Thymus (tissue), 11 donors: ENCODE results near the gene DENND4B. TPM values are rescaled to one million over a fixed set of nuclear protein-coding genes. Genes with fewer than 3 reads are reported as not detected.

Source experiments
- DNase-seq, 9 donors: peaks; one replicate each; pipeline ENCODE4 v3.0.0-alpha.2; 2013; ENCODE audit warnings: low spot score in 9 of 9, low read depth in 6 of 9, missing footprints in 1 of 9
- H3K27ac ChIP-seq, 2 donors: one replicate each; pipeline ENCODE4 v1.5.1; 2013; ENCODE audit warnings: control low read depth in 1 of 2, low read depth in 1 of 2, low read length in 1 of 2, mild to moderate bottlenecking in 1 of 2, moderate library complexity in 1 of 2
- H3K27me3 ChIP-seq, 2 donors: one replicate each; pipeline ENCODE4 v1.5.1; 2013; ENCODE audit warnings: low read length in 1 of 2; ENCODE audit not compliant: control insufficient read depth in 2 of 2, insufficient read depth in 1 of 2
- H3K36me3 ChIP-seq, 2 donors: one replicate each; pipeline ENCODE4 v1.5.1; 2013; ENCODE audit warnings: low read length in 1 of 2, mild to moderate bottlenecking in 1 of 2, moderate library complexity in 1 of 2; ENCODE audit not compliant: control insufficient read depth in 2 of 2, insufficient read depth in 2 of 2
- H3K4me1 ChIP-seq, 2 donors: one replicate each; pipeline ENCODE4 v1.5.1; 2013; ENCODE audit warnings: low read length in 2 of 2; ENCODE audit not compliant: control insufficient read depth in 2 of 2, insufficient read depth in 2 of 2
- H3K4me3 ChIP-seq, 2 donors: one replicate each; pipeline ENCODE4 v1.5.1; 2013; ENCODE audit warnings: low read length in 2 of 2, control low read depth in 1 of 2, mild to moderate bottlenecking in 1 of 2
- H3K9me3 ChIP-seq, 2 donors: one replicate each; pipeline ENCODE4 v1.5.1; 2013; ENCODE audit warnings: low read length in 1 of 2, mild to moderate bottlenecking in 1 of 2; ENCODE audit not compliant: control insufficient read depth in 2 of 2, insufficient read depth in 1 of 2
- WGBS: extraction: QIAGEN DNeasy Blood & Tissue Kit; methylation state at CpG from one replicate; pipeline ENCODE4 v1.1.7; 2013; 5-methylcytosine and 5-hydroxymethylcytosine counted together
- polyA plus RNA-seq: library from polyadenylated mRNA; stranded (reverse); fragments of 200-250 nt; gene quantifications from one replicate; pipeline ENCODE4 v1.2.3, GENCODE V29; 2013
- total RNA-seq: library from RNA; stranded (reverse); fragments of 120-200 nt; gene quantifications from one replicate; pipeline ENCODE4 v1.2.4, GENCODE V29; 2013
- donor health status: healthy.

Gene DENND4B
- total and polyA plus RNA-seq, 2 donors = 9.6 to 76.0 TPM

GRCh38 chr1:153976819-153977249 is 30.3 kb upstream of the DENND4B start:
- DNase-seq = no peak
- Histone ChIP-seq H3K9me3 (peaks cover 0 to 1% of the 10 kb centered on the region in 2 donors), H3K4me3 (peak overlapping the region; percentile 93 to 98), H3K27me3 (no peaks in the 10 kb centered on the region), H3K4me1 (peaks cover 6 to 24% of the 10 kb centered on the region in 2 donors), H3K36me3 (peaks cover 35 to 36% of the 10 kb centered on the region in 2 donors), H3K27ac (peak overlapping the region; percentile 77 to 92)
- whole genome bisulfite sequencing = 2% methylated on average over 16 of the region's 16 CpGs

- H3K4me3 ChIP-seq = no peak overlapping the region
- peaks cover 0 to 1% of the 10 kb centered on the region in 2 donors for H3K9me3 ChIP-seq
- H3K27me3 ChIP-seq = no peaks in the 10 kb centered on the region
- no peak for DNase-seq
- peaks cover 10 to 30% of the 10 kb centered on the region in 2 donors for H3K4me1 ChIP-seq
- WGBS = 97% methylated on average over 7 of the region's 7 CpGs
- peaks cover 35 to 36% of the 10 kb centered on the region in 2 donors for H3K36me3 ChIP-seq
- no peak overlapping the region for H3K27ac ChIP-seq
These were observed 27.0 kb upstream of the DENND4B start for GRCh38 chr1:153973525-153973924.

GRCh38 chr1:153973071-153973470 is 26.6 kb upstream of the DENND4B start:
- H3K27me3 ChIP-seq = no peaks in the 10 kb centered on the region
- WGBS = 100% methylated on average over 3 of the region's 3 CpGs
- H3K9me3 ChIP-seq = peaks cover 0 to 1% of the 10 kb centered on the region in 2 donors
- peaks cover 35 to 36% of the 10 kb centered on the region in 2 donors for H3K36me3 ChIP-seq
- H3K27ac ChIP-seq = no peak overlapping the region
- no peak overlapping the region for H3K4me3 ChIP-seq
- H3K4me1 ChIP-seq = peaks cover 11 to 31% of the 10 kb centered on the region in 2 donors
- DNase-seq = no peak

GRCh38 chr1:153970346-153970745 is 23.8 kb upstream of the DENND4B start:
- no peak overlapping the region for H3K4me3 ChIP-seq
- no peaks in the 10 kb centered on the region for H3K27me3 ChIP-seq
- 98% methylated on average over 2 of the region's 2 CpGs for WGBS
- peaks cover 28 to 29% of the 10 kb centered on the region in 2 donors for H3K36me3 ChIP-seq
- no peak overlapping the region for H3K27ac ChIP-seq
- H3K9me3 ChIP-seq = peaks cover 0 to 1% of the 10 kb centered on the region in 2 donors
- no peak for DNase-seq
- H3K4me1 ChIP-seq = peaks cover 18 to 31% of the 10 kb centered on the region in 2 donors

GRCh38 chr1:153968972-153969371 is 22.5 kb upstream of the DENND4B start:
- H3K9me3 ChIP-seq = peaks cover 0 to 1% of the 10 kb centered on the region in 2 donors
- H3K4me3 ChIP-seq = no peak overlapping the region
- H3K4me1 ChIP-seq = peaks cover 21 to 38% of the 10 kb centered on the region in 2 donors
- 94% methylated on average over 2 of the region's 2 CpGs for WGBS
- H3K36me3 ChIP-seq = peaks cover 16 to 18% of the 10 kb centered on the region in 2 donors
- DNase-seq = no peak
- H3K27me3 ChIP-seq = no peaks in the 10 kb centered on the region
- H3K27ac ChIP-seq = no peak overlapping the region

- peaks cover 22 to 42% of the 10 kb centered on the region in 2 donors for H3K4me1 ChIP-seq
- peak overlapping the region; percentile 85 to 89 for H3K4me3 ChIP-seq
- H3K36me3 ChIP-seq = peaks cover 11 to 13% of the 10 kb centered on the region in 2 donors
- peaks cover 0 to 1% of the 10 kb centered on the region in 2 donors for H3K9me3 ChIP-seq
- 17% methylated on average over 13 of the region's 13 CpGs for WGBS
- no peak for DNase-seq
- no peaks in the 10 kb centered on the region for H3K27me3 ChIP-seq
- peak overlapping the region; percentile 36 to 97 for H3K27ac ChIP-seq
These were observed 21.9 kb upstream of the DENND4B start for GRCh38 chr1:153968408-153968807.

- no peaks in the 10 kb centered on the region for H3K27me3 ChIP-seq
- peak overlapping the region; percentile 74 to 97 for H3K27ac ChIP-seq
- H3K4me3 ChIP-seq = peak overlapping the region; percentile 85 to 89
- WGBS = 1% methylated on average over 8 of the region's 8 CpGs
- DNase-seq = no peak
- H3K4me1 ChIP-seq = peaks cover 22 to 43% of the 10 kb centered on the region in 2 donors
- H3K36me3 ChIP-seq = peaks cover 7 to 8% of the 10 kb centered on the region in 2 donors
- peaks cover 0 to 1% of the 10 kb centered on the region in 2 donors for H3K9me3 ChIP-seq
These were observed 21.5 kb upstream of the DENND4B start for GRCh38 chr1:153968000-153968363.

GRCh38 chr1:153967107-153967999 is 20.8 kb upstream of the DENND4B start, which contains the start of gene CREB3L4:
CREB3L4 (plus strand) TSS chr1:153967902; CDS start chr1:153968526, 624 bp downstream.
- under 1% methylated on average over 60 of the region's 60 CpGs for WGBS
- no peaks in the 10 kb centered on the region for H3K9me3 ChIP-seq
- peak within 1 kb of the TSS; percentile 85 to 89 for H3K4me3 ChIP-seq
- peak within 1 kb of the TSS; percentile 95 to 97 for H3K27ac ChIP-seq
- H3K4me1 ChIP-seq = peaks cover 22 to 49% of the 10 kb centered on the region in 2 donors
- peak; percentile 81 to 98 (median 93) for DNase-seq
- H3K36me3 ChIP-seq = peaks cover under 1 to 3% of the 10 kb centered on the region in 2 donors
- no peaks in the 10 kb centered on the region for H3K27me3 ChIP-seq

GRCh38 chr1:153963850-153964331 is 17.4 kb upstream of the DENND4B start:
- Histone ChIP-seq H3K27ac (peak overlapping the region; percentile 84 to 88), H3K9me3 (no peaks in the 10 kb centered on the region), H3K27me3 (no peaks in the 10 kb centered on the region), H3K4me3 (peak overlapping the region; percentile 57 to 74), H3K4me1 (peaks cover 28 to 56% of the 10 kb centered on the region in 2 donors), H3K36me3 (peaks cover 9 to 20% of the 10 kb centered on the region in 2 donors)
- WGBS = 4% methylated on average over 22 of the region's 22 CpGs
- DNase-seq = no peak
